Measurements from ENCODE around the gene ZBTB40. TPM values are rescaled to one million over a fixed set of nuclear protein-coding genes. Genes with fewer than 3 reads are reported as not detected.

ZBTB40 gene
- total and polyA plus RNA-seq, 2 of the 13 experiments (the other 11 are each of a cell fraction or from before 2014, with no cell fraction given): 8.8 to 16.5 TPM

DNA sequence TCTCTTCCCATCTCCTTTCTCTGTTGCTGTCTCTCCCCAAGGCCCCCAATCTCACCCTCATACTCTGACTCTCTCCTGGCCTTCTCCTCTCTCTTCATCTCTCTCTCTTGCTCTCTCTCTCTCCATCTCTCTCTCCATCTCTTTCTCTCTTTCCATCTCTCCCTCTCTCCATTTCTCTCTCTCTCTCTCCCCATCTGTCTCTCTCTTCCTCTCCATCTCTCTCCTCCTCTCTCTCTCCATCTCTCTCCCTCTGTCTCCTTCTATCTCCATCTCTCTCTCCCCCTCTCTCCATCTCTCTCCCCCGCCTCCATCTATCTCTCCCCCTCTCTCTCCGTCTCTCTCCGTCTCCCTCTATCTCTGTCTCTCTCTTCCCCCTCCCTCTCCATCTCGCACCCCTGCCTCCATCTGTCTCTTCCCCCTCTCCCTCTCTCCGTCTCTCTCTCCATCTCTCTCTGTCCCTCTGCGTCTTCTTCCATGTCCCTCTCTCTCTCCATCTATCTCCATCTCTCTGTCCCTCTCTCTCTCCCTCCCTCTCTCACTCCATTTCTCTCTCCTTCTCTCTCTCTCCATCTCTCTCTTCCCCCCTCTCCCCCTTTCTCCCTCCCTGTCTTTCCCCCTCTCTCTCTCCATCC lies 95.7 kb downstream of the ZBTB40 start (continued):
- TF ChIP-seq, protein P1, sequence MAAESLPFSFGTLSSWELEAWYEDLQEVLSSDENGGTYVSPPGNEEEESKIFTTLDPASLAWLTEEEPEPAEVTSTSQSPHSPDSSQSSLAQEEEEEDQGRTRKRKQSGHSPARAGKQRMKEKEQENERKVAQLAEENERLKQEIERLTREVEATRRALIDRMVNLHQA (CRISPR knock-in tag; IDR thresholded peaks at IDR 0.05): no peak
- TF ChIP-seq KDM5B (CRISPR knock-in tag; IDR thresholded peaks at IDR 0.05; ENCODE audit: borderline replicate concordance): no peak
- no peak for TF ChIP-seq CAMTA2 (CRISPR knock-in tag; IDR thresholded peaks at IDR 0.05; ENCODE audit: borderline replicate concordance)
- TF ChIP-seq, protein P2, sequence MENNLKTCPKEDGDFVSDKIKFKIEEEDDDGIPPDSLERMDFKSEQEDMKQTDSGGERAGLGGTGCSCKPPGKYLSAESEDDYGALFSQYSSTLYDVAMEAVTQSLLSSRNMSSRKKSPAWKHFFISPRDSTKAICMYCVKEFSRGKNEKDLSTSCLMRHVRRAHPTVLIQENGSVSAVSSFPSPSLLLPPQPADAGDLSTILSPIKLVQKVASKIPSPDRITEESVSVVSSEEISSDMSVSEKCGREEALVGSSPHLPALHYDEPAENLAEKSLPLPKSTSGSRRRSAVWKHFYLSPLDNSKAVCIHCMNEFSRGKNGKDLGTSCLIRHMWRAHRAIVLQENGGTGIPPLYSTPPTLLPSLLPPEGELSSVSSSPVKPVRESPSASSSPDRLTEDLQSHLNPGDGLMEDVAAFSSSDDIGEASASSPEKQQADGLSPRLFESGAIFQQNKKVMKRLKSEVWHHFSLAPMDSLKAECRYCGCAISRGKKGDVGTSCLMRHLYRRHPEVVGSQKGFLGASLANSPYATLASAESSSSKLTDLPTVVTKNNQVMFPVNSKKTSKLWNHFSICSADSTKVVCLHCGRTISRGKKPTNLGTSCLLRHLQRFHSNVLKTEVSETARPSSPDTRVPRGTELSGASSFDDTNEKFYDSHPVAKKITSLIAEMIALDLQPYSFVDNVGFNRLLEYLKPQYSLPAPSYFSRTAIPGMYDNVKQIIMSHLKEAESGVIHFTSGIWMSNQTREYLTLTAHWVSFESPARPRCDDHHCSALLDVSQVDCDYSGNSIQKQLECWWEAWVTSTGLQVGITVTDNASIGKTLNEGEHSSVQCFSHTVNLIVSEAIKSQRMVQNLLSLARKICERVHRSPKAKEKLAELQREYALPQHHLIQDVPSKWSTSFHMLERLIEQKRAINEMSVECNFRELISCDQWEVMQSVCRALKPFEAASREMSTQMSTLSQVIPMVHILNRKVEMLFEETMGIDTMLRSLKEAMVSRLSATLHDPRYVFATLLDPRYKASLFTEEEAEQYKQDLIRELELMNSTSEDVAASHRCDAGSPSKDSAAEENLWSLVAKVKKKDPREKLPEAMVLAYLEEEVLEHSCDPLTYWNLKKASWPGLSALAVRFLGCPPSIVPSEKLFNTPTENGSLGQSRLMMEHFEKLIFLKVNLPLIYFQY (CRISPR knock-in tag; IDR thresholded peaks at IDR 0.05; ENCODE audit: borderline replicate concordance): no peak
- no peak for TF ChIP-seq ZNF567 (CRISPR knock-in tag; IDR thresholded peaks at IDR 0.05; ENCODE audit: borderline replicate concordance)
- no peak for TF ChIP-seq ZSCAN22 (CRISPR knock-in tag; IDR thresholded peaks at IDR 0.05)

- in situ Hi-C loops (cut with HindIII; ENCODE audit: extremely low pct_ligation_motif_present, low pct_unique_long_range_greater_than_20kb) (no loop called here), intact Hi-C loops (cut with micrococcal nuclease; ENCODE audit: unreplicated experiment) (no loop called here)
- H3K9me3 ChIP-seq (ENCODE audit: low read length): no peaks in the 10 kb centered on the region
- WGBS (ENCODE audit: low lambda C conversion rate): 19% methylated on average over 12 of the region's 12 CpGs
- H4K20me1 ChIP-seq (ENCODE audit: insufficient read depth, low read length): no peaks in the 10 kb centered on the region
- peaks cover 16 to 73% of the 10 kb centered on the region in 2 experiments for H3K27me3 ChIP-seq (ENCODE audit: control insufficient read depth in 1 of 2, insufficient read depth in 2 of 2, low read length in 2 of 2)
- peaks cover 17% of the 10 kb centered on the region for H3K4me1 ChIP-seq (ENCODE audit: insufficient read depth, low read length)
- H2AFZ ChIP-seq (ENCODE audit: low read length): no peak overlapping the region
- DNase-seq (ENCODE audit: low spot score): no peak
- BruUV-seq (replicated peaks): no TSS peak
- H3K4me2 ChIP-seq (ENCODE audit: low read depth, low read length): no peak overlapping the region
- ChIA-PET POLR2A (no interaction called here), CTCF (ENCODE audit: low intra/inter-chr PET ratio, low total read pairs) (no interaction called here)
- no peaks in the 10 kb centered on the region for H3K79me2 ChIP-seq (ENCODE audit: insufficient read depth, low read length)
- H3K27ac ChIP-seq (ENCODE audit: extremely low read length, insufficient read depth, low read length): no peak overlapping the region
- H3K9ac ChIP-seq (ENCODE audit: insufficient read depth, low read depth, low read length): no peak overlapping the region
- H3K4me3 ChIP-seq (replicated peaks in 1 of 3; ENCODE audit: insufficient read depth in 1 of 3, low read depth in 2 of 3, low read length in 3 of 3): no peak overlapping the region
- no peak for FAIRE-seq
- H3K36me3 ChIP-seq (replicated peaks in 1 of 2; ENCODE audit: control insufficient read depth in 1 of 2, insufficient read depth in 2 of 2, low read length in 2 of 2): no peaks in the 10 kb centered on the region
- ATAC-seq: no peak
- TF ChIP-seq CAMTA2 (CRISPR knock-in tag; IDR thresholded peaks at IDR 0.05; ENCODE audit: borderline replicate concordance) (no peak), FOXP1 (IDR thresholded peaks at IDR 0.05) (no peak), FOXP1 (CRISPR knock-in tag; IDR thresholded peaks at IDR 0.05) (no peak), ZIK1 (CRISPR knock-in tag; IDR thresholded peaks at IDR 0.05; ENCODE audit: borderline replicate concordance, low read depth) (no peak), KDM1A (CRISPR knock-in tag; IDR thresholded peaks at IDR 0.05) (no peak), ZNF354B (CRISPR knock-in tag; IDR thresholded peaks at IDR 0.05) (no peak), PRPF4 (IDR thresholded peaks at IDR 0.05; ENCODE audit: low read depth, low read length, poor library complexity, severe bottlenecking) (no peak)
Observed at GRCh38 chr1:22547818-22548462, 96.3 kb downstream of the ZBTB40 start.

Measured in HepG2 (cell line).